ENCODE measurements around the gene ENTPD6.

GRCh38 chr20:25246182-25246999 lies 50.9 kb downstream of the ENTPD6 start:
- TF ChIP-seq ZNF384 (IDR thresholded peaks at IDR 0.05) (no peak), BHLHE40 (IDR thresholded peaks at IDR 0.05; ENCODE audit: borderline replicate concordance) (no peak), FOXM1 (IDR thresholded peaks at IDR 0.05; ENCODE audit: borderline replicate concordance) (no peak)

Measured in HEK293T (cell line).